ENCODE results near the gene UIMC1.

DNA sequence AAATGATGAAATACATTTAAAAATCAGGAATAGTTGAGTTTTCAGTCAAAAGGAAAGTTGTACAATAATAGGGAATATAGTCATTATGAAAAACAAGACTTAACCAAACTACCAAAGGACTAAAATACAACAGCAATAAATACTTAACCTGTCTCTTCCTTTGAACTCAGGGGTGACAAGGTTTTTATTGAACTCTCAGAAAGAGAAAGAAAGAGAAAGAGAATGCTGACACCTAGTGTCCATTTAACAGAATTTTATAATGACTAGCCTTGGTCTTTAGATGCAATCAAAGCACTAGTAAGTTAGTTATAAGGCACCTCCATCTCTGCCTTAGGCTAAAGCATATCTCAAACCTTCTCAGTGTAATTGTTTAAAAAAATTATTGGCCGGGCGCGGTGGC is 47.5 kb downstream of the UIMC1 start:
- no peak for TF ChIP-seq POLR2A (IDR thresholded peaks at IDR 0.05)
- TF ChIP-seq, protein P1, sequence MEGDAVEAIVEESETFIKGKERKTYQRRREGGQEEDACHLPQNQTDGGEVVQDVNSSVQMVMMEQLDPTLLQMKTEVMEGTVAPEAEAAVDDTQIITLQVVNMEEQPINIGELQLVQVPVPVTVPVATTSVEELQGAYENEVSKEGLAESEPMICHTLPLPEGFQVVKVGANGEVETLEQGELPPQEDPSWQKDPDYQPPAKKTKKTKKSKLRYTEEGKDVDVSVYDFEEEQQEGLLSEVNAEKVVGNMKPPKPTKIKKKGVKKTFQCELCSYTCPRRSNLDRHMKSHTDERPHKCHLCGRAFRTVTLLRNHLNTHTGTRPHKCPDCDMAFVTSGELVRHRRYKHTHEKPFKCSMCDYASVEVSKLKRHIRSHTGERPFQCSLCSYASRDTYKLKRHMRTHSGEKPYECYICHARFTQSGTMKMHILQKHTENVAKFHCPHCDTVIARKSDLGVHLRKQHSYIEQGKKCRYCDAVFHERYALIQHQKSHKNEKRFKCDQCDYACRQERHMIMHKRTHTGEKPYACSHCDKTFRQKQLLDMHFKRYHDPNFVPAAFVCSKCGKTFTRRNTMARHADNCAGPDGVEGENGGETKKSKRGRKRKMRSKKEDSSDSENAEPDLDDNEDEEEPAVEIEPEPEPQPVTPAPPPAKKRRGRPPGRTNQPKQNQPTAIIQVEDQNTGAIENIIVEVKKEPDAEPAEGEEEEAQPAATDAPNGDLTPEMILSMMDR (IDR thresholded peaks at IDR 0.05), result peak in 3 of 4 experiments; percentile 15 to 35 (median 21)
- TF ChIP-seq POLR2AphosphoS5 (IDR thresholded peaks at IDR 0.05), result no peak
